Neuronal stem cell (in vitro differentiated cells): ENCODE measurements around the gene HPGDS.

Experiments
- DNase-seq: peaks from one replicate; pipeline ENCODE4 v3.0.0-alpha.2; 2013; ENCODE audit warnings: low spot score
- H2AFZ ChIP-seq: one replicate; pipeline ENCODE4 v1.6.1; 2013; ENCODE audit warnings: mild to moderate bottlenecking, low read length, inconsistent platforms
- H2AK5ac ChIP-seq: 2 replicates; pipeline ENCODE4 v1.6.1; 2013; ENCODE audit warnings: low read depth, mild to moderate bottlenecking, inconsistent platforms, low read length, moderate library complexity, mixed read lengths
- H2BK120ac ChIP-seq: 2 replicates; pipeline ENCODE4 v1.6.1; 2013; ENCODE audit warnings: low read depth, mild to moderate bottlenecking, inconsistent platforms, low read length, moderate library complexity, mixed read lengths
- H2BK12ac ChIP-seq: one replicate; pipeline ENCODE4 v1.6.1; 2013; ENCODE audit warnings: low read length, inconsistent platforms
- H2BK15ac ChIP-seq: 2 replicates; pipeline ENCODE4 v1.6.1; 2013; ENCODE audit warnings: mild to moderate bottlenecking, low read length, inconsistent platforms, mixed read lengths
- H2BK5ac ChIP-seq: one replicate; pipeline ENCODE4 v1.6.1; 2013; ENCODE audit warnings: inconsistent platforms, mild to moderate bottlenecking, low read length, moderate library complexity
- H3K14ac ChIP-seq: one replicate; pipeline ENCODE4 v1.6.1; 2013; ENCODE audit warnings: low read length, inconsistent platforms
- H3K18ac ChIP-seq: 2 replicates; pipeline ENCODE4 v1.6.1; 2013; ENCODE audit warnings: low read length, inconsistent platforms
- H3K23ac ChIP-seq: 2 replicates; pipeline ENCODE4 v1.6.1; 2013; ENCODE audit warnings: low read depth, mild to moderate bottlenecking, mixed read lengths, low read length, inconsistent platforms; ENCODE audit not compliant: poor library complexity
- H3K27ac ChIP-seq: replicated peaks from 3 replicates; pipeline ENCODE4 v1.5.1; 2013; ENCODE audit warnings: low read length, inconsistent platforms
- H3K27me3 ChIP-seq, 3 experiments: 2 replicates each; pipeline ENCODE4 v1.6.1; 2013; ENCODE audit warnings: low read length in 3 of 3, mild to moderate bottlenecking in 2 of 3, inconsistent platforms in 1 of 3, low read depth in 1 of 3, mixed read lengths in 1 of 3, moderate library complexity in 1 of 3; ENCODE audit not compliant: control insufficient read depth in 3 of 3, insufficient read depth in 3 of 3
- H3K36me3 ChIP-seq, 2 donors: replicated peaks in 1 of 2; 2 replicates each; pipeline ENCODE4 v1.6.1; 2013; ENCODE audit warnings: low read length in 2 of 2; ENCODE audit not compliant: control insufficient read depth in 2 of 2, insufficient read depth in 2 of 2
- H3K4ac ChIP-seq: 2 replicates; pipeline ENCODE4 v1.6.1; 2013; ENCODE audit warnings: inconsistent platforms, mild to moderate bottlenecking, low read length, moderate library complexity
- H3K4me1 ChIP-seq, 2 donors: 1 replicate in 1 of 2; 2 replicates in 1 of 2; pipeline ENCODE4 v1.6.1; 2013; ENCODE audit warnings: low read length in 2 of 2, low read depth in 1 of 2; ENCODE audit not compliant: control insufficient read depth in 2 of 2, insufficient read depth in 1 of 2
- H3K4me2 ChIP-seq: one replicate; pipeline ENCODE4 v1.6.1; 2013; ENCODE audit warnings: mild to moderate bottlenecking, low read length, inconsistent platforms; ENCODE audit not compliant: insufficient read depth, poor library complexity, severe bottlenecking
- H3K4me3 ChIP-seq, 2 donors: 2 replicates each; pipeline ENCODE4 v1.5.1; 2013; ENCODE audit warnings: low read length in 2 of 2, mild to moderate bottlenecking in 2 of 2, inconsistent platforms in 1 of 2, moderate library complexity in 1 of 2
- H3K79me1 ChIP-seq: one replicate; pipeline ENCODE4 v1.6.1; 2013; ENCODE audit warnings: low read depth, mild to moderate bottlenecking, inconsistent platforms, low read length, moderate library complexity
- H3K9ac ChIP-seq: one replicate; pipeline ENCODE4 v1.6.1; 2013; ENCODE audit warnings: mild to moderate bottlenecking, low read depth, low read length, inconsistent platforms; ENCODE audit not compliant: poor library complexity
- H3K9me3 ChIP-seq, 2 donors: replicated peaks in 1 of 2; 2 replicates each; pipeline versions ENCODE3 to v1.6.1; 2013; ENCODE audit warnings: low read length in 2 of 2, mild to moderate bottlenecking in 2 of 2, inconsistent platforms in 1 of 2, low read depth in 1 of 2, mixed read lengths in 1 of 2, moderate library complexity in 1 of 2; ENCODE audit not compliant: control insufficient read depth in 2 of 2, insufficient read depth in 1 of 2
- H4K8ac ChIP-seq: one replicate; pipeline ENCODE4 v1.6.1; 2013; ENCODE audit warnings: low read depth, mild to moderate bottlenecking, inconsistent platforms, low read length, moderate library complexity
- H4K91ac ChIP-seq: one replicate; pipeline ENCODE4 v1.6.1; 2013; ENCODE audit warnings: low read length, low read depth, mild to moderate bottlenecking, inconsistent platforms; ENCODE audit not compliant: poor library complexity
- WGBS, 2 donors: extraction: QIAGEN DNeasy Blood & Tissue Kit; methylation state at CpG; one replicate each; pipeline ENCODE4 v1.1.7; 2013; ENCODE audit warnings: missing lambda C conversion rate in 2 of 2, mixed read lengths in 1 of 2; ENCODE audit not compliant: insufficient read length in 2 of 2, insufficient replicate concordance in 1 of 2; ENCODE audit errors: extremely low coverage in 2 of 2; 5-methylcytosine and 5-hydroxymethylcytosine counted together

HPGDS gene

GRCh38 chr4:94285666-94286065, 57.0 kb downstream of the HPGDS start:
- Histone ChIP-seq H2BK120ac (no peak overlapping the region), H3K9me3 (peaks cover 0 to 6% of the 10 kb centered on the region in 2 donors), H3K27me3 (no peaks in the 10 kb centered on the region), H3K4me1 (no peaks in the 10 kb centered on the region), H3K18ac (no peak overlapping the region), H3K4me3 (no peak overlapping the region), H4K91ac (no peak overlapping the region), H3K14ac (no peak overlapping the region), H3K36me3 (peaks cover 10 to 96% of the 10 kb centered on the region in 2 donors), H2AFZ (no peak overlapping the region), H3K79me1 (no peaks in the 10 kb centered on the region), H3K9ac (no peak overlapping the region), H3K4ac (no peak overlapping the region), H3K4me2 (no peak overlapping the region), H3K23ac (no peak overlapping the region), H2AK5ac (no peak overlapping the region), H4K8ac (no peak overlapping the region), H2BK15ac (no peak overlapping the region), H3K27ac (no peak overlapping the region), H2BK12ac (no peak overlapping the region), H2BK5ac (no peak overlapping the region)
- WGBS, 2 donors, result no CpG with 5 or more reads among the region's 4 CpGs
- DNase-seq, result no peak

GRCh38 chr4:94284889-94285288, 57.7 kb downstream of the HPGDS start:
- Histone ChIP-seq H3K14ac (no peak overlapping the region), H3K79me1 (no peaks in the 10 kb centered on the region), H3K9me3 (peaks cover 0 to 9% of the 10 kb centered on the region in 2 donors), H3K27me3 (no peaks in the 10 kb centered on the region), H3K4ac (no peak overlapping the region), H3K23ac (no peak overlapping the region), H4K8ac (no peak overlapping the region), H2BK120ac (no peak overlapping the region), H3K36me3 (peaks cover 10 to 96% of the 10 kb centered on the region in 2 donors), H2AFZ (no peak overlapping the region), H2BK5ac (no peak overlapping the region), H3K4me1 (no peaks in the 10 kb centered on the region), H2BK12ac (no peak overlapping the region), H3K4me3 (no peak overlapping the region), H4K91ac (no peak overlapping the region), H3K27ac (no peak overlapping the region), H3K18ac (no peak overlapping the region), H3K9ac (no peak overlapping the region), H2BK15ac (no peak overlapping the region), H3K4me2 (no peak overlapping the region), H2AK5ac (no peak overlapping the region)
- WGBS, 2 donors, result no CpG with 5 or more reads among the region's 1 CpG
- DNase-seq, result no peak

DNA sequence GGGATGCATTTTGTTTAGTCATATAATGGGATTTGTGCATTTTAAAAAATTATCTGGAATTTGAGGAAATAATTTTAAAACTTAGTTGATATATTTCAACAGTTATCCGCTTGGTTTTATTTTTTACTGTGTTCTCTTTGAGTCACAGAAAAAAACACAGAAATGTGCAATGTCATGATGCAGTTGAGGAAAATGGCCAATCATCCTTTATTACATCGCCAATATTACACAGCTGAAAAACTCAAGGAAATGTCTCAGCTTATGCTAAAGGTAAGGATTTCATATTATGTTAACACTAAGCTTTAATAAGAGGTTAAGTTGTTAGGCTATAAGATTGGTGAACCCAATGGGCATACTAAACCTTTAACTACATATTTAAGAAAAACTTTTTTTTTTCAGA, 63.9 kb downstream of the HPGDS start:
- no peak for DNase-seq
- H3K79me1 ChIP-seq, result no peaks in the 10 kb centered on the region
- no peak overlapping the region for H2BK5ac ChIP-seq
- H3K4me2 ChIP-seq, result no peak overlapping the region
- no peak overlapping the region for H2BK15ac ChIP-seq
- no peak overlapping the region for H2BK120ac ChIP-seq
- no peak overlapping the region for H3K9ac ChIP-seq
- no peak overlapping the region for H3K18ac ChIP-seq
- H3K4ac ChIP-seq, result no peak overlapping the region
- H3K27me3 ChIP-seq, result no peaks in the 10 kb centered on the region
- no peak overlapping the region for H3K4me3 ChIP-seq
- no peak overlapping the region for H3K14ac ChIP-seq
- peaks cover 7 to 96% of the 10 kb centered on the region in 2 donors for H3K36me3 ChIP-seq
- no peak overlapping the region for H3K27ac ChIP-seq
- no peak overlapping the region for H4K8ac ChIP-seq
- no CpG with 5 or more reads among the region's 2 CpGs for WGBS, 2 donors
- no peak overlapping the region for H2AFZ ChIP-seq
- peaks cover 0 to 9% of the 10 kb centered on the region in 2 donors for H3K9me3 ChIP-seq
- H2AK5ac ChIP-seq, result no peak overlapping the region
- H3K4me1 ChIP-seq, result no peaks in the 10 kb centered on the region
- H3K23ac ChIP-seq, result no peak overlapping the region
- no peak overlapping the region for H2BK12ac ChIP-seq
- H4K91ac ChIP-seq, result no peak overlapping the region

- no peak overlapping the region for H3K4ac ChIP-seq
- no peak overlapping the region for H2BK12ac ChIP-seq
- no peak overlapping the region for H2AFZ ChIP-seq
- WGBS, 2 donors, result no CpG with 5 or more reads among the region's 3 CpGs
- H3K27ac ChIP-seq, result no peak overlapping the region
- H3K4me2 ChIP-seq, result no peak overlapping the region
- no peak overlapping the region for H3K9ac ChIP-seq
- H3K79me1 ChIP-seq, result no peaks in the 10 kb centered on the region
- peaks cover 9 to 97% of the 10 kb centered on the region in 2 donors for H3K36me3 ChIP-seq
- no peaks in the 10 kb centered on the region for H3K27me3 ChIP-seq
- DNase-seq, result no peak
- no peak overlapping the region for H4K91ac ChIP-seq
- H3K9me3 ChIP-seq, result peaks cover 0 to 9% of the 10 kb centered on the region in 2 donors
- H2BK120ac ChIP-seq, result no peak overlapping the region
- no peak overlapping the region for H4K8ac ChIP-seq
- H3K14ac ChIP-seq, result no peak overlapping the region
- no peak overlapping the region for H2BK15ac ChIP-seq
- no peak overlapping the region for H2BK5ac ChIP-seq
- no peak overlapping the region for H3K23ac ChIP-seq
- no peak overlapping the region for H3K18ac ChIP-seq
- H3K4me1 ChIP-seq, result no peaks in the 10 kb centered on the region
- H3K4me3 ChIP-seq, result no peak overlapping the region
- no peak overlapping the region for H2AK5ac ChIP-seq
Measured at GRCh38 chr4:94277534-94277933, 65.1 kb downstream of the HPGDS start.
